GM23338 (cell line): ENCODE data around the gene PML. TPM values are rescaled to one million over a fixed set of nuclear protein-coding genes. Genes with fewer than 3 reads are reported as not detected.

Source experiments
- ATAC-seq: fragments of 200-7000 bp; cut with Tn5 transposase; 3 replicates; pipeline ENCODE4 v1.9.1; 2020
- DNase-seq: peaks from one replicate; pipeline ENCODE4 v3.0.0-alpha.2; 2015; ENCODE audit warnings: low spot score
- H2AFZ ChIP-seq: fragments of 200-600 bp; sonication (generic); 2 replicates; pipeline ENCODE4 v1.8.0; 2016; ENCODE audit warnings: antibody characterized with exemption, mild to moderate bottlenecking, moderate library complexity
- H3F3A ChIP-seq: fragments of 200-600 bp; sonication (generic); replicated peaks from 2 replicates; pipeline ENCODE4 v1.8.0; 2017; ENCODE audit warnings: antibody characterized with exemption, mixed run types, low read depth
- H3K27ac ChIP-seq: fragments of 200-600 bp; sonication (generic); 2 replicates; pipeline ENCODE4 v1.6.1; 2016; ENCODE audit warnings: low read depth
- H3K27me3 ChIP-seq: fragments of 200-600 bp; sonication (generic); 2 replicates; pipeline ENCODE4 v1.8.0; 2016; ENCODE audit warnings: mild to moderate bottlenecking, mixed run types, moderate library complexity; ENCODE audit not compliant: insufficient read depth
- H3K36me3 ChIP-seq: fragments of 200-600 bp; sonication (generic); 2 replicates; pipeline ENCODE4 v1.8.0; 2016; ENCODE audit warnings: mild to moderate bottlenecking; ENCODE audit not compliant: insufficient read depth
- H3K4me1 ChIP-seq: fragments of 200-600 bp; sonication (generic); 2 replicates; pipeline ENCODE4 v1.8.0; 2016; ENCODE audit warnings: mild to moderate bottlenecking, moderate library complexity; ENCODE audit not compliant: insufficient read depth
- H3K4me2 ChIP-seq: fragments of 200-600 bp; sonication (generic); 2 replicates; pipeline ENCODE4 v1.7.1; 2017; ENCODE audit warnings: mixed run types
- H3K4me3 ChIP-seq: fragments of 200-600 bp; sonication (generic); 2 replicates; pipeline ENCODE4 v1.6.1; 2016; ENCODE audit warnings: mixed run types
- H3K79me2 ChIP-seq: fragments of 200-600 bp; sonication (generic); replicated peaks from 2 replicates; pipeline ENCODE4 v1.8.0; 2017; ENCODE audit warnings: mild to moderate bottlenecking; ENCODE audit not compliant: insufficient read depth
- H3K9me2 ChIP-seq: fragments of 200-600 bp; sonication (generic); 2 replicates; pipeline ENCODE4 v1.8.0; 2017; ENCODE audit not compliant: insufficient read depth
- H4K20me1 ChIP-seq: fragments of 200-600 bp; sonication (generic); replicated peaks from 2 replicates; pipeline ENCODE4 v1.8.0; 2017; ENCODE audit warnings: mild to moderate bottlenecking; ENCODE audit not compliant: insufficient read depth
- H3K27ac Mint-ChIP-seq: 2 replicates; pipeline ENCODE4 v1.8.0; 2020; ENCODE audit warnings: inconsistent platforms, mild to moderate bottlenecking, moderate library complexity, mixed read lengths
- H3K27me3 Mint-ChIP-seq: 3 replicates; pipeline ENCODE4 v1.8.0; 2022; ENCODE audit warnings: low read depth, mild to moderate bottlenecking, moderate library complexity, mixed read lengths, inconsistent platforms; ENCODE audit not compliant: insufficient read depth, poor library complexity
- H3K36me3 Mint-ChIP-seq: 3 replicates; pipeline ENCODE4 v1.8.0; 2021; ENCODE audit warnings: low read depth, mild to moderate bottlenecking, inconsistent platforms, moderate library complexity, mixed read lengths
- H3K4me1 Mint-ChIP-seq: 3 replicates; pipeline ENCODE4 v1.8.0; 2020; ENCODE audit warnings: mild to moderate bottlenecking, inconsistent platforms, mixed read lengths
- H3K4me3 Mint-ChIP-seq: 3 replicates; pipeline ENCODE4 v1.8.0; 2021; ENCODE audit warnings: moderate library complexity, mild to moderate bottlenecking, inconsistent platforms, mixed read lengths
- H3K9me3 Mint-ChIP-seq: 3 replicates; pipeline ENCODE4 v1.8.0; 2020; ENCODE audit warnings: moderate library complexity, mild to moderate bottlenecking, inconsistent platforms, mixed read lengths
- CREB1 ChIP-seq: fragments of 250-450 bp; sonication (Bioruptor Pico); IDR thresholded peaks from 2 replicates; pipeline ENCODE4 v1.5.0; 2020; ENCODE audit warnings: low read depth, mild to moderate bottlenecking, moderate library complexity
- CTCF ChIP-seq, 2 experiments: fragments of 200-600 bp in 1 of 2; sonication (generic) in 1 of 2; conservative IDR thresholded peaks; 2 replicates each; pipeline versions ENCODE4 v1.5.1 to v1.6.1; 2016 to 2017; ENCODE audit warnings: antibody characterized with exemption in 2 of 2, low read depth in 2 of 2, mild to moderate bottlenecking in 2 of 2, moderate library complexity in 1 of 2
- ETS1 ChIP-seq: IDR thresholded peaks from 2 replicates; pipeline ENCODE4 v1.6.1; 2016; ENCODE audit warnings: antibody characterized with exemption
- EZH2phosphoT487 ChIP-seq: fragments of 200-600 bp; sonication (generic); IDR thresholded peaks from one replicate; pipeline ENCODE4 v1.8.1; 2018; ENCODE audit warnings: antibody characterized with exemption; ENCODE audit not compliant: unreplicated experiment
- NANOG ChIP-seq: IDR thresholded peaks from 2 replicates; pipeline ENCODE4 v1.6.1; 2016; ENCODE audit warnings: antibody characterized with exemption, borderline replicate concordance
- POLR2AphosphoS5 ChIP-seq: IDR thresholded peaks from 2 replicates; pipeline ENCODE4 v1.6.1; 2016; ENCODE audit warnings: antibody characterized with exemption, low read depth
- REST ChIP-seq: IDR thresholded peaks from one replicate; pipeline ENCODE4 v1.6.1; 2018; ENCODE audit warnings: antibody characterized with exemption; ENCODE audit not compliant: unreplicated experiment
- STAT1 ChIP-seq: IDR thresholded peaks from one replicate; pipeline ENCODE4 v1.6.1; 2016; ENCODE audit warnings: antibody characterized with exemption; ENCODE audit not compliant: unreplicated experiment
- ZNF114 ChIP-seq: fragments of 250-450 bp; sonication (Bioruptor Pico); IDR thresholded peaks from 2 replicates; pipeline ENCODE4 v1.5.0; 2020; ENCODE audit warnings: mild to moderate bottlenecking, moderate library complexity
- ZNF462 ChIP-seq: fragments of 250-450 bp; sonication (Bioruptor Pico); IDR thresholded peaks from 2 replicates; pipeline ENCODE4 v1.5.0; 2020; ENCODE audit warnings: mild to moderate bottlenecking, moderate library complexity
- polyA plus RNA-seq: library from polyadenylated mRNA; unstranded; fragments of >200 nt; fragmentation: Nextera tagmentation; extraction: Ambion mirVana; gene quantifications from 2 replicates; pipeline ENCODE4 v1.2.1, GENCODE V29; 2016
- total RNA-seq: library from RNA; depleted of rRNA; stranded (reverse); fragments of >200 nt; shearing (Covaris generic); gene quantifications from 2 replicates; pipeline ENCODE4 v1.2.3, GENCODE V29; 2014

PML gene
- total and polyA plus RNA-seq, 2 experiments from 2014 or later, result 19.0 to 73.1 TPM

GRCh38 chr15:73984208-73984979 is 10.1 kb upstream of the PML start (continued):
- TF ChIP-seq NANOG, result no peak
- TF ChIP-seq EZH2phosphoT487, result no peak
- no peak for TF ChIP-seq ZNF114

GRCh38 chr15:73985101-73985873 is 9.2 kb upstream of the PML start:
- no peaks in the 10 kb centered on the region for H3K36me3 ChIP-seq
- H3K4me3 ChIP-seq, result no peak overlapping the region
- no peak for DNase-seq
- no peak overlapping the region for H2AFZ ChIP-seq
- no peak overlapping the region for H3K4me3 Mint-ChIP-seq
- no peaks in the 10 kb centered on the region for H3F3A ChIP-seq
- no peaks in the 10 kb centered on the region for H4K20me1 ChIP-seq
- no peaks in the 10 kb centered on the region for H3K9me3 Mint-ChIP-seq
- peaks cover 12% of the 10 kb centered on the region for H3K27me3 Mint-ChIP-seq
- H3K4me1 Mint-ChIP-seq, result no peaks in the 10 kb centered on the region; the same call in 2 of the 3 replicates
- H3K79me2 ChIP-seq, result no peaks in the 10 kb centered on the region
- H3K27me3 ChIP-seq, result no peaks in the 10 kb centered on the region
- no peak overlapping the region for H3K27ac ChIP-seq
- H3K36me3 Mint-ChIP-seq, result no peaks in the 10 kb centered on the region; the same call in 2 of the 3 replicates
- H3K4me2 ChIP-seq, result no peak overlapping the region
- no peaks in the 10 kb centered on the region for H3K4me1 ChIP-seq
- H3K9me2 ChIP-seq, result no peaks in the 10 kb centered on the region
- no peak for ATAC-seq
- no peak overlapping the region for H3K27ac Mint-ChIP-seq
- TF ChIP-seq REST (no peak), CTCF (conservative IDR thresholded peaks at IDR 0.05; ENCODE audit: low read depth in 2 of 2) (no peak), ETS1 (no peak), NANOG (no peak), ZNF462 (CRISPR knock-in tag) (no peak), POLR2AphosphoS5 (no peak), ZNF114 (no peak), CREB1 (CRISPR knock-in tag) (no peak), EZH2phosphoT487 (no peak), STAT1 (no peak)
